ENCODE measurements around the gene PKDCC.

PKDCC gene

GRCh38 chr2:42050010-42050702 is 2.3 kb downstream of the PKDCC start:
- Mint-ChIP-seq H3K4me1 (peaks cover 65% of the 10 kb centered on the region), H3K4me3 (peak overlapping the region; percentile 88 to 99 (median 97)), H3K27ac (peak overlapping the region; percentile 93 to 99 (median 97)), H3K9me3 (no peaks in the 10 kb centered on the region), H3K36me3 (ENCODE audit: low read depth) (peaks cover 37% of the 10 kb centered on the region), H3K27me3 (ENCODE audit: low read depth) (no peaks in the 10 kb centered on the region)
- no peak for TF ChIP-seq CTCF (IDR thresholded peaks at IDR 0.05; ENCODE audit: unreplicated experiment in 3 of 3)

DNA sequence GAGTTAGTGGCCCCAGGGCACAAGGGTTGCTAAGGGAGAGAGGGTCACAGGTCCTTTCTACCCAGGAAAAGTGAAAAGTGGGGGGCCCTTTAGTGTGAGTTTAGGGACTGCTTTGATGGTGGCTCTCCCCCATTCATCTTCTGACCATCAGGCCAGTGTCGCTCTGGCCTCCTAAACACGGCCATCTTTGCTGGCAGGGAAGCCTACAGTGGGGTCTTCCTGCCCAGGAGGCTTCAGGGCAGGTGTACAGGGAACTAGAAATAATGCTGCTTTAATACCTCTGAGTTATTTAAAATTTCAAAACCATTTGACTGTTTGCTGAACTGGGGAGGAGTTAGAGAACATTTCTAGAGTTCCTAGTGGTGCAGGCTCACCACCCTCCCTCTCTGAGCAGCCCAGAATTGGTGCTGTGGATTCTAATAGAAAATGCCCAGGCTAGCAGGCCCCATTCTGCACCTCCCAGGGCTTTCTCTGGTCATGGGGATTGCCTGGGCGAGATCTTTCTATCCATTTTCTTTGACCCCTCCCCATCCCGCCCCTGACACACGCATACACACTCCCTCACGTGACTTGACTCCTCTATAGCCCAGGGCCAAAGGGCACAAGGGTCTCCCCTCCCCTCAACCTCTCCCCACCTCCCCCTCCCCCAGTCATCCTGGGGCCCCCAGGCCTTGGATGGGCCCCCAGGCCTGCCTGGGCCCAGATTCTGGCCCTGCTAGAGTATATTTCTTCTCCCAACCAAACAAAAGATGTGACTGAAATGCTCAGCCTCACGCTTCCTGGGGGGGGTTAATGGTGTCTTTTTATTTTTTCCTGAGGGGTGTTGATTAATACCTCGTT is 3.1 kb downstream of the PKDCC start:
- peaks cover 43% of the 10 kb centered on the region for H3K36me3 Mint-ChIP-seq (ENCODE audit: low read depth)
- H3K9me3 Mint-ChIP-seq = no peaks in the 10 kb centered on the region
- peaks cover 63% of the 10 kb centered on the region for H3K4me1 Mint-ChIP-seq
- H3K4me3 Mint-ChIP-seq = peak overlapping the region; percentile 88 to 99 (median 97)
- TF ChIP-seq CTCF (IDR thresholded peaks at IDR 0.05; ENCODE audit: unreplicated experiment in 3 of 3) = no peak
- H3K27me3 Mint-ChIP-seq (ENCODE audit: low read depth) = no peaks in the 10 kb centered on the region
- peak overlapping the region; percentile 93 to 99 (median 97) for H3K27ac Mint-ChIP-seq

DNA sequence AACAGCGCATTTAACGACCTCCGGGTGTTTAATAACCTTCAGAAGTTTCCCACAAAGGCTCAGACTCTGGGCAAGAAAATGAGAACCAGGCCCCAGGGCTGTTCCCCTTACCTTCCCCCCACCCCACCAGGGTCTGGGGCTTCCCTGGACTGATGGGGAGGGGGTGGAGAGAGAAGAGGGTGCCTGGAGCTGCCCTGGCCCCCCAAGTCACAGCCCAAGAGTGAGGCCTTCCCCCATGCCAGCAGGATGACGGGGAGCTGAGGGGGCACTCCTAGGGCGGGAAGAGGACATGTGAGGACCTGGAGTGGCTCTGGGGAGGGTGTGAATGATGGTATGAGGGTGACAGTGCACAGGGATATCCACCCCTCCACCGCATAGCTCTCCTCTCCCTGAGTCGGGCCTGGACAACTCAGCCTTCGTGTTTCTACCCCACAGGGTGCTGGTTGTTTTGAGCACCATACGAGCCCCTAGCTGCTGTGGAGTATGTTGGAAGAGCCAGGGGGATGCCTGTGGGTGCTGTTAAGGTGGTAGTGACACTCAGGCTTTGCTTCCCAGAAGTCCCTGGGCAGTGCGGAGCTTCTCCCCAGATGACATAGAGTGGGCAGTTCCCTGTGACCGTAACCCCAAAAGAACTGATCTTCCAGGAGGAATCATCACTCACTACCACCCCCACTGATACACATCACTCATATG is 3.9 kb downstream of the PKDCC start:
- Mint-ChIP-seq H3K36me3 (ENCODE audit: low read depth) (peaks cover 50% of the 10 kb centered on the region), H3K4me1 (peaks cover 66% of the 10 kb centered on the region), H3K4me3 (peak overlapping the region; percentile 88 to 99 (median 97)), H3K27ac (peak overlapping the region; percentile 93 to 99 (median 97)), H3K27me3 (ENCODE audit: low read depth) (no peaks in the 10 kb centered on the region), H3K9me3 (no peaks in the 10 kb centered on the region)
- no peak for TF ChIP-seq CTCF (IDR thresholded peaks at IDR 0.05; ENCODE audit: unreplicated experiment in 3 of 3)

- no peak for TF ChIP-seq CTCF (IDR thresholded peaks at IDR 0.05; ENCODE audit: unreplicated experiment in 3 of 3)
- peaks cover 61% of the 10 kb centered on the region for H3K36me3 Mint-ChIP-seq (ENCODE audit: low read depth)
- H3K9me3 Mint-ChIP-seq = no peaks in the 10 kb centered on the region
- peak overlapping the region; percentile 93 to 99 (median 93) for H3K27ac Mint-ChIP-seq
- H3K27me3 Mint-ChIP-seq (ENCODE audit: low read depth) = no peaks in the 10 kb centered on the region
- peaks cover 71% of the 10 kb centered on the region for H3K4me1 Mint-ChIP-seq
- H3K4me3 Mint-ChIP-seq = peak overlapping the region; percentile 88 to 99 (median 97)
Observed at GRCh38 chr2:42052702-42053481, 5.1 kb downstream of the PKDCC start.

- Mint-ChIP-seq H3K27ac (peak overlapping the region; percentile 93 to 99 (median 93)), H3K9me3 (no peaks in the 10 kb centered on the region), H3K4me3 (peak overlapping the region; percentile 70 to 99 (median 79)), H3K36me3 (ENCODE audit: low read depth) (peaks cover 62% of the 10 kb centered on the region), H3K4me1 (peaks cover 72% of the 10 kb centered on the region), H3K27me3 (ENCODE audit: low read depth) (no peaks in the 10 kb centered on the region)
- no peak for TF ChIP-seq CTCF (IDR thresholded peaks at IDR 0.05; ENCODE audit: unreplicated experiment in 3 of 3)
Observed at GRCh38 chr2:42053482-42053790, 5.6 kb downstream of the PKDCC start.
